Measurements from ENCODE around the gene HSD17B8. TPM values are rescaled to one million over a fixed set of nuclear protein-coding genes. Genes with fewer than 3 reads are reported as not detected.

The HSD17B8 gene
- total RNA-seq, 1 donor from 2014 or later = 40.3 TPM

- ATAC-seq (no peak), DNase-seq (ENCODE audit: low spot score) (no peak)
Measured at GRCh38 chr6:33236328-33236727, 31.9 kb downstream of the HSD17B8 start.

DNA sequence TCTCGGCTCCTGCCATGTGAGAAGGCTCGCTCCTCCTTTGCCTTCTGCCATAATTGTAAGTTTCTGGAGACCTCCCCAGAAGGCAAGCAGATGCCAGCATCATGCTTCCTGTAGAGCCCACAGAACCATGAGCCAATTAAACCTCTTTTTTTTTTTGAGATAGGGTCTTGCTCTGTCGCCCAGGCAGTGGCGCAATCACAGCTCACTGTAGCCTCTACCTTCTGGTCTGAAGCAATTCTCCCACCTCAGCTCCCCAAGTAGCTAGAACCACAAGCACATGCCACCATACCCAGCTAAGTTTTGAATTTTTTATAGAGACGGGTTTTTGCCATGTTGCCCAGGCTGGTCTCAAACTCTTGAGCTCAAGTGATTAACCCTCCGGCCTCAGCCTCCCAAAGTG, 32.4 kb downstream of the HSD17B8 start:
- ATAC-seq = no peak
- no peak for DNase-seq (ENCODE audit: low spot score)

DNA sequence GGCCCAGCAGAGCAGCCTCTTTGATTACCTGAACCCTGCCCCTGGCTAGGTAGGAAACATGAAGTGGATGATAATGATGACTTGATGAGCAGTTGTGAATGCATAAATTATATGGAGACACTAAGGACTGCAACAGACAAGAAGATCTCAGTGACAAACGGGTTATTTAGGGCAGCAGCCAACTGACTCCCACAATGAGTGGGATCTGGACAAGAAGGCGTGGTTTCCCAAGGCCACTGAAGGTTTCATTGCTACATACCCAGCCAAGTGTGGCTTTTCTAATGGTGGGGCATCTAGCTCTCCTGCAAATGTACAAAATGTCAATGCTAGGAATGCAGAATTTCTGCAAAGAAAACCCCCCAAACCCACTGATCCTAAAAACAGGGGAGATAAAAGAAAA, 33.3 kb downstream of the HSD17B8 start:
- no peak for DNase-seq (ENCODE audit: low spot score)
- no peak for ATAC-seq

- DNase-seq (ENCODE audit: low spot score) (no peak), ATAC-seq (no peak)
Measured at GRCh38 chr6:33241968-33242367, 37.5 kb downstream of the HSD17B8 start.

DNA sequence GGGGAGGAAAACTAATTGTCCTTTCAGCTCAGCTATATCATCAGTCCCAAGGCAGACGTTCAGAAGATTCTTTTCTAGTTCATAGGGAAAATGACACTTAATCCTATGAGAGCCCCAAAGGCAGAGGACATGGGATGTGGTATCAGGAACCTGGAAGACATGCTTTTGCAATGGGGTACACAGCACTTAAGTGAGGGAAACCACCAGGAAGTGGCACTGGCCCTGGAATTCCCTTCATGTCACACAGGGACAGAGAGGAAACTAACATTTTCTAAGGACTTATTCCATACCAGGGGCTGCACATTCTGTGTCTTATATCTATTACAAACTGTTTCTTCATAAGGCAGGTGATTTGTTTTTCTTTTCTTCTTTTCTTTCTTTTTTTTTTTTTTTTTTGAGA, 39.0 kb downstream of the HSD17B8 start:
- ATAC-seq (no peak), DNase-seq (ENCODE audit: low spot score) (no peak)

GRCh38 chr6:33247977-33248642, 43.7 kb downstream of the HSD17B8 start:
- ATAC-seq (peak; percentile 79), DNase-seq (ENCODE audit: low spot score) (peak; percentile 88)

DNA sequence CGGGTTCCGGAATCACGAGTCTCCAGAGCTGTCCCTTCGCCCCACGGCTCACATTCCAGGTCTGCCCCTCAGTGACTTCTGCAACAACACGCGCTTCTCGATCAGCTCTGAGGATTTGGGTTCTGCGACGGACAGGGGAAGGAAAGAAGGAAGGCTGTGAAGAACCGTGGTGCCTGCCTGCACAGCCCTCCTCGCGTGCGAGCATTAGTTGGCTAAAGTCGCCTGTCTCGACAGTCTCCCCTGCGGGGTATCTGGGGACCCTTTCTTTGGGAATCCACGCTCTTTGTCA, 44.1 kb downstream of the HSD17B8 start:
- DNase-seq (ENCODE audit: low spot score) (no peak), ATAC-seq (peak; percentile 7)

DNA sequence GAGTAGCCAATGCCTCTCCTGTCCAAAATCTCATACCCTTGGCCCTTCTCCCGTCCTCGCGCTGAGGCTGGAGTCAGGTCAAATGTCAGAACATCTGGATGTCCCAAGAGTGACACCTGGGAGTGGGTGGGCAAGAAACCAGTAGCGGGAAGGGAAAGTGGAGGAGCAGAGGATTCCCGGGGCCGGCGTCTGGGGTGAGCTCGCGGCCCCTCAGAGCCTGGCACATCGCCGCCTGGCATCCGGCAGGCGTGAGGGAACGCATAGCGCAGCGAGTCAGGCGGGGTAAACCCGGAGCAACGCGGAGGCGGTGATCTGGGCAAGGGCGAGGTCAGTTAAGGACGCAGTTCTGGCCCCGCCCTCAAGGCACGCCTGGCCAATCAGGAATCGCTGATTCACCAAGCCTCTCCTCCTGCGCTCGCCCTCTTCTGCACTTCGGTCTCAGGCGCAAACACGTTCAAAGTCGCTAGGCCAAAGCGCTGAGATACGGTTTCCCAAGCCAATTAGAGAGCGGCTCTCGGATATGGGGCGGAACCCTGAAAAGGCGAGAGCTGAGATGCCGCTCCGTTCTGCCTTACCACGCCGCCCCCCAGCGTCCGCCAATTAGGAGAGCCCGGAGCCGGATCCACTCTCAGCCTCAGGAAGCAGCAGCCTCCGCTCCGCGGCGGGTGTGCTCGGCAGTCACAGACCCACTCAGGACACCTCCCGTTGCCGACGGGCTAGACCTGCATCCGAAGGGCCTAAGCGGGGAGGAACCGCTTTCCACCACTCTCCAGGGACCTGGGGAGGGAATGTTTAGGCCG, 44.7 kb downstream of the HSD17B8 start:
- peak; percentile 91 for ATAC-seq
- DNase-seq (ENCODE audit: low spot score) = peak; percentile 99

DNA sequence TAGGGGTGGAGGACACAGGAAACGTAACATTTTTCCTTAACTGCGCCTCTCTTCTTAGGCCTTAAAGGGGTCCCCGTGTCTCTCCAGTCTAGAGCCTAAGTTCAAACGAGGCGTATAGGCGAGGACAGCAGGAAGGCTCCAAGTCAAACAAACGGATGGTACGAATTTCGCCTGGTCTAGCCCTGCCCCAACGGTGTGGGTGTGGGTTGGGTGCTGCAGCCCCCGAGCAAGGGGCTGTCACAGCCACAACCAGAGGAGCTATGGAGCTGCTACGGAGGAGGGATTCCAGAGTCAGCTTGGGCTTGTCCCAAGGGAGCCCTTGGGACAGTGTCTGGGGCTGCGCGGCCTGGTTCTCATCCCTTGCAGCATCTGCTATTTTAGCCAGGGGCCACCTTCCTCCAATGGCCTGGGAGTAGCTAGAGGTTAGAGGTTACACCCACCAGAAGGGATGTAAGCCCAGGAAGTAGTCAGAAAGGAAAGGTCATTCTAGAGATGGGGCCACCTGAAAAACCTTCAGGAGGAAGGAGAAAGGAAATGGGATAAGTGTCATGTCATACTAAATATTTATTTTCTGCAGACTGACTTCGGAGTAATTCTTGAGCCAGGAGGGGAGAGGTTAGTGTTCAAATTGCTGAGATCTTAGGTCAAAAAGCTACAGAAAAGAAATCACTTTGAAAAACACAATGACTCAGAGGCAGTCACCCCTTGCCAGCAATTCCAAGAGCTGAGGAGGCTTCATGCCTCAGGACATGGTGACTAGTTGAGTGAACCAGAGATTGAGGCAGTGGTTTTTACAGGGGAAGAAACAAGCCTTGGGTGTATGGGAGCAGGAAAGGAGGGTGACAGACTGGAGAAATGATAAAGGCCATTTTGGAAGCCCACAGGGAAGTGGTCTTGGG, 45.5 kb downstream of the HSD17B8 start:
- ATAC-seq (no peak), DNase-seq (ENCODE audit: low spot score) (no peak)

- ATAC-seq (no peak), DNase-seq (ENCODE audit: low spot score) (no peak)
Measured at GRCh38 chr6:33250731-33251130, 46.3 kb downstream of the HSD17B8 start.

- DNase-seq (ENCODE audit: low spot score) (no peak), ATAC-seq (no peak)
Measured at GRCh38 chr6:33251395-33252012, 47.0 kb downstream of the HSD17B8 start.

GRCh38 chr6:33252759-33253158, 48.3 kb downstream of the HSD17B8 start:
- no peak for ATAC-seq
- no peak for DNase-seq (ENCODE audit: low spot score)

- ATAC-seq = no peak
- DNase-seq (ENCODE audit: low spot score) = no peak
Measured at GRCh38 chr6:33254591-33254990, 50.1 kb downstream of the HSD17B8 start.

Other genes with a start within 250 kb of the HSD17B8 start
- gene BRD2, start 236.1 kb upstream of the HSD17B8 start, total RNA-seq = 76.2 TPM
- 0.70 TPM for gene HLA-DOA, start 195.1 kb upstream of the HSD17B8 start, total RNA-seq
- gene HLA-DPA1, start 131.0 kb upstream of the HSD17B8 start, total RNA-seq = 10.8 TPM
- gene HLA-DPB1, start 128.7 kb upstream of the HSD17B8 start, total RNA-seq = 11.3 TPM
- gene COL11A2, start 12.2 kb upstream of the HSD17B8 start, total RNA-seq = 0.55 TPM
- 23.3 TPM for gene RXRB, start 4.0 kb upstream of the HSD17B8 start, total RNA-seq
- 74.8 TPM for gene SLC39A7, start 3.8 kb upstream of the HSD17B8 start, total RNA-seq
- 19.2 TPM for gene RING1, start 3.8 kb downstream of the HSD17B8 start, total RNA-seq
- 30.2 TPM for gene VPS52, start 67.2 kb downstream of the HSD17B8 start, total RNA-seq
- 555 TPM for gene RPS18, start 67.4 kb downstream of the HSD17B8 start, total RNA-seq
- gene B3GALT4, start 72.5 kb downstream of the HSD17B8 start, total RNA-seq = 1.2 TPM
- 17.8 TPM for gene WDR46, start 84.6 kb downstream of the HSD17B8 start, total RNA-seq
- 19.2 TPM for gene PFDN6, start 84.9 kb downstream of the HSD17B8 start, total RNA-seq
- 19.7 TPM for gene RGL2, start 94.3 kb downstream of the HSD17B8 start, total RNA-seq
- 107 TPM for gene TAPBP, start 109.4 kb downstream of the HSD17B8 start, total RNA-seq
- gene ZBTB22, start 113.1 kb downstream of the HSD17B8 start, total RNA-seq = 7.7 TPM
- 14.1 TPM for gene DAXX, start 118.3 kb downstream of the HSD17B8 start, total RNA-seq
- 0.38 TPM for gene KIFC1, start 187.2 kb downstream of the HSD17B8 start, total RNA-seq
- 20.7 TPM for gene PHF1, start 206.4 kb downstream of the HSD17B8 start, total RNA-seq
- gene CUTA, start 213.5 kb downstream of the HSD17B8 start, total RNA-seq = 104 TPM
- 2.5 TPM for gene SYNGAP1, start 215.4 kb downstream of the HSD17B8 start, total RNA-seq
- gene ZBTB9, start 249.9 kb downstream of the HSD17B8 start, total RNA-seq = 2.9 TPM